GM23248 (cell line): Measurements from ENCODE around the gene UROC1. TPM values are rescaled to one million over a fixed set of nuclear protein-coding genes. Genes with fewer than 3 reads are reported as not detected.

Experiments used
- DNase-seq: peaks from one replicate; pipeline ENCODE4 v3.0.0-alpha.2; 2015
- H2AFZ ChIP-seq: fragments of 200-600 bp; sonication (generic); 2 replicates; pipeline ENCODE4 v1.6.1; 2016; ENCODE audit warnings: antibody characterized with exemption
- H3F3A ChIP-seq: fragments of 200-600 bp; sonication (generic); 2 replicates; pipeline ENCODE4 v1.6.1; 2016; ENCODE audit warnings: mild to moderate bottlenecking, antibody characterized with exemption, mixed run types; ENCODE audit not compliant: insufficient read depth
- H3K27ac ChIP-seq: fragments of 200-600 bp; sonication (generic); 2 replicates; pipeline ENCODE4 v1.5.1; 2016; ENCODE audit warnings: mild to moderate bottlenecking
- H3K27me3 ChIP-seq: fragments of 200-600 bp; sonication (generic); replicated peaks from 2 replicates; pipeline ENCODE4 v1.6.1; 2016; ENCODE audit warnings: mild to moderate bottlenecking; ENCODE audit not compliant: insufficient read depth
- H3K36me3 ChIP-seq: fragments of 200-600 bp; sonication (generic); 2 replicates; pipeline ENCODE4 v1.6.1; 2016; ENCODE audit warnings: low read depth, mild to moderate bottlenecking
- H3K4me1 ChIP-seq: fragments of 200-600 bp; sonication (generic); 2 replicates; pipeline ENCODE4 v1.6.1; 2016; ENCODE audit warnings: mild to moderate bottlenecking; ENCODE audit not compliant: insufficient read depth
- H3K4me2 ChIP-seq: fragments of 200-600 bp; sonication (generic); one replicate; pipeline ENCODE4 v1.6.1; 2016; ENCODE audit warnings: mild to moderate bottlenecking; ENCODE audit not compliant: unreplicated experiment
- H3K4me3 ChIP-seq: fragments of 200-600 bp; sonication (generic); 2 replicates; pipeline ENCODE4 v1.5.1; 2016; ENCODE audit warnings: mild to moderate bottlenecking
- H3K79me2 ChIP-seq: fragments of 200-600 bp; sonication (generic); 2 replicates; pipeline ENCODE4 v1.6.1; 2016; ENCODE audit warnings: mild to moderate bottlenecking; ENCODE audit not compliant: insufficient read depth
- H3K9ac ChIP-seq: fragments of 200-600 bp; sonication (generic); 2 replicates; pipeline ENCODE4 v1.6.1; 2016; ENCODE audit warnings: mild to moderate bottlenecking
- H3K9me2 ChIP-seq: fragments of 200-600 bp; sonication (generic); 2 replicates; pipeline ENCODE4 v1.6.1; 2016; ENCODE audit warnings: mixed run types, mild to moderate bottlenecking, moderate library complexity; ENCODE audit not compliant: insufficient read depth
- H3K9me3 ChIP-seq: fragments of 200-600 bp; sonication (generic); one replicate; pipeline ENCODE4 v1.6.1; 2017; ENCODE audit warnings: low read depth
- H4K20me1 ChIP-seq: fragments of 200-600 bp; sonication (generic); 2 replicates; pipeline ENCODE4 v1.6.0; 2016; ENCODE audit not compliant: insufficient read depth
- EZH2 ChIP-seq: fragments of 200-600 bp; sonication (generic); IDR thresholded peaks from 2 replicates; pipeline ENCODE4 v1.6.1; 2018; ENCODE audit warnings: antibody characterized with exemption, mild to moderate bottlenecking; ENCODE audit not compliant: insufficient read depth, poor library complexity, severe bottlenecking
- EZH2phosphoT487 ChIP-seq: fragments of 200-600 bp; sonication (generic); IDR thresholded peaks from 2 replicates; pipeline ENCODE4 v1.6.1; 2018; ENCODE audit warnings: antibody characterized with exemption, moderate library complexity, mild to moderate bottlenecking, low read depth; ENCODE audit not compliant: insufficient read depth
- WGBS, 2 experiments: methylation state at CpG; one replicate each; pipeline ENCODE4 v1.1.6; 2015 to 2017; ENCODE audit warnings: low lambda C conversion rate in 2 of 2, low coverage in 1 of 2; ENCODE audit errors: missing lambda C conversion rate in 2 of 2; 5-methylcytosine and 5-hydroxymethylcytosine counted together
- in situ Hi-C: fragments of 300-500 bp; cut with MboI; formaldehyde crosslinking; loops from 2 replicates; pipeline ENCODE4 v1.15.0; 2020
- polyA plus RNA-seq: library from polyadenylated mRNA; unstranded; fragments of >200 nt; fragmentation: Nextera tagmentation; extraction: Ambion mirVana; gene quantifications from 2 replicates; pipeline ENCODE4 v1.2.1, GENCODE V29; 2016
- total RNA-seq: library from RNA; depleted of rRNA; stranded (reverse); fragments of >200 nt; shearing (Covaris generic); gene quantifications from 2 replicates; pipeline ENCODE4 v1.2.3, GENCODE V29; 2014

Gene UROC1
- total and polyA plus RNA-seq, 2 experiments from 2014 or later, result not detected

- 0 out of 2 replicates have a peak, but pooled peaks cover 4% of the 10 kb centered on the region for H3K4me1 ChIP-seq
- no peak overlapping the region for H2AFZ ChIP-seq
- in situ Hi-C loops, result no loop called here
- H3K9me3 ChIP-seq, result no peaks in the 10 kb centered on the region
- TF ChIP-seq EZH2phosphoT487, result no peak
- TF ChIP-seq EZH2, result no peak
- H3K4me3 ChIP-seq, result no peak overlapping the region
- no peak overlapping the region for H3K27ac ChIP-seq
- no peaks in the 10 kb centered on the region for H3F3A ChIP-seq
- no peak for DNase-seq
- no peaks in the 10 kb centered on the region for H3K36me3 ChIP-seq
- no peaks in the 10 kb centered on the region for H3K9me2 ChIP-seq
- no peak overlapping the region for H3K9ac ChIP-seq
- H3K4me2 ChIP-seq, result no peak overlapping the region
- H3K27me3 ChIP-seq, result 0 out of 2 replicates have a peak, but pooled peaks cover 8% of the 10 kb centered on the region
- no peaks in the 10 kb centered on the region for H4K20me1 ChIP-seq
- H3K79me2 ChIP-seq, result no peaks in the 10 kb centered on the region
- WGBS, 2 experiments, result 55 to 56% methylated on average over 6 to 8 of the region's 8 CpGs
Measured at GRCh38 chr3:126515066-126515706, 2.4 kb downstream of the UROC1 start.

GRCh38 chr3:126514161-126514560 lies 3.4 kb downstream of the UROC1 start:
- Histone ChIP-seq H2AFZ (no peak overlapping the region), H3K9me2 (no peaks in the 10 kb centered on the region), H3K36me3 (no peaks in the 10 kb centered on the region), H4K20me1 (no peaks in the 10 kb centered on the region), H3K79me2 (no peaks in the 10 kb centered on the region), H3K4me3 (no peak overlapping the region), H3F3A (no peaks in the 10 kb centered on the region), H3K27me3 (0 out of 2 replicates have a peak, but pooled peaks cover 8% of the 10 kb centered on the region), H3K9me3 (no peaks in the 10 kb centered on the region), H3K4me2 (no peak overlapping the region), H3K27ac (no peak overlapping the region), H3K4me1 (0 out of 2 replicates have a peak, but pooled peaks cover 4% of the 10 kb centered on the region), H3K9ac (no peak overlapping the region)
- in situ Hi-C loops, result no loop called here
- 79 to 81% methylated on average over 11 of the region's 11 CpGs for WGBS, 2 experiments
- no peak for DNase-seq
- TF ChIP-seq EZH2phosphoT487 (no peak), EZH2 (no peak)

- H3F3A ChIP-seq, result no peaks in the 10 kb centered on the region
- H2AFZ ChIP-seq, result no peak overlapping the region
- H3K4me2 ChIP-seq, result no peak overlapping the region
- H3K9ac ChIP-seq, result no peak overlapping the region
- in situ Hi-C loops, result no loop called here
- H3K27ac ChIP-seq, result no peak overlapping the region
- WGBS, 2 experiments, result 66 to 67% methylated on average over 12 of the region's 12 CpGs
- H3K9me2 ChIP-seq, result no peaks in the 10 kb centered on the region
- no peak for DNase-seq
- H4K20me1 ChIP-seq, result no peaks in the 10 kb centered on the region
- no peaks in the 10 kb centered on the region for H3K79me2 ChIP-seq
- TF ChIP-seq EZH2phosphoT487 (no peak), EZH2 (no peak)
- H3K36me3 ChIP-seq, result no peaks in the 10 kb centered on the region
- 0 out of 2 replicates have a peak, but pooled peaks cover 4% of the 10 kb centered on the region for H3K4me1 ChIP-seq
- H3K9me3 ChIP-seq, result no peaks in the 10 kb centered on the region
- no peaks in the 10 kb centered on the region for H3K27me3 ChIP-seq
- H3K4me3 ChIP-seq, result no peak overlapping the region
Measured at GRCh38 chr3:126512916-126513650, 4.5 kb downstream of the UROC1 start.

DNA sequence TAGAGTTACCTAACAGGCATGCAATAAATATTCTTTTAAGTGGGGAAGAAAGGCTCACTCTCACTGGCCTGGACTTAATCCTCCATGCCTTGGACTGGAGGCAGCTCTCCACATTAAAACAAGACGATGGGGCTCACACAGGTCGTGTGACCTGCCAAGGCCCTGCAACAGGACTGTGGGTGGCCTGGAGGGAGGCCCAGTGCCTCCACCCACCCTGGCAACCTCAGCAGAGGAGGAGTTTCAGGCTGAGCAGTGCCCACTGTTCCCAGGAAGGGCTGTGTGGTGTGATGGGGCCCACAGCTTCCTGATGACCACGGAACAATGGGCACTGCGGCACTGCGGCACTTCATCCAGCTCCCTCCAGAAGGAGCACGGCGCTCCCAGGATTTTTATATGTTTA lies 5.5 kb downstream of the UROC1 start:
- no peak overlapping the region for H3K27ac ChIP-seq
- no peak overlapping the region for H3K4me2 ChIP-seq
- H3K4me3 ChIP-seq, result no peak overlapping the region
- H3K79me2 ChIP-seq, result no peaks in the 10 kb centered on the region
- no peak for DNase-seq
- H3K36me3 ChIP-seq, result no peaks in the 10 kb centered on the region
- WGBS, 2 experiments, result 63 to 72% methylated on average over 7 of the region's 7 CpGs
- H4K20me1 ChIP-seq, result no peaks in the 10 kb centered on the region
- no peaks in the 10 kb centered on the region for H3K27me3 ChIP-seq
- in situ Hi-C loops, result no loop called here
- H3K9ac ChIP-seq, result no peak overlapping the region
- no peak for TF ChIP-seq EZH2phosphoT487
- TF ChIP-seq EZH2, result no peak
- no peaks in the 10 kb centered on the region for H3F3A ChIP-seq
- no peaks in the 10 kb centered on the region for H3K9me3 ChIP-seq
- 0 out of 2 replicates have a peak, but pooled peaks cover 4% of the 10 kb centered on the region for H3K4me1 ChIP-seq
- no peak overlapping the region for H2AFZ ChIP-seq
- no peaks in the 10 kb centered on the region for H3K9me2 ChIP-seq
